A549 (cell line): ENCODE measurements around the gene AQR. TPM values are rescaled to one million over a fixed set of nuclear protein-coding genes. Genes with fewer than 3 reads are reported as not detected.

Experiments used
- ATAC-seq, 2 experiments: fragments of 200-7000 bp in 1 of 2; fragments of >200 bp in 1 of 2; cut with Nextera tagmentation in 1 of 2; cut with Tn5 transposase in 1 of 2; 3 replicates each; pipeline versions ENCODE4 v1.8.0 to v1.9.1; 2018 to 2020; ENCODE audit warnings: mild to moderate bottlenecking in 1 of 2, moderate library complexity in 1 of 2
- CTCF ChIA-PET: fragments of 300-600 bp; sonication (Branson Sonifier 250); formaldehyde crosslinking; extraction: SDS; loops from one replicate; lab custom pipeline; 2021; ENCODE audit warnings: antibody characterized with exemption, inconsistent platforms; lab: Yijun Ruan, JAX
- POLR2A ChIA-PET: fragments of 350-600 bp; formaldehyde crosslinking; extraction: SDS; loops from one replicate; lab custom pipeline; 2021; ENCODE audit warnings: antibody characterized with exemption, inconsistent platforms; lab: Yijun Ruan, JAX
- DNase-seq, 2 experiments: peaks; one replicate each; pipeline versions ENCODE4 v3.0.0 to v3.0.0-alpha.2; 2011 to 2016; ENCODE audit warnings: low read depth in 1 of 2, low spot score in 1 of 2
- FAIRE-seq: peaks from 2 replicates; lab custom pipeline; 2011; peaks lifted over from hg19 to GRCh38; lab: Jason Lieb, UNC
- H3K27ac ChIP-seq, 2 experiments: fragments of >200 bp; sonication (Bioruptor Twin); formaldehyde crosslinking; 3 replicates each; pipeline ENCODE4 v1.5.1; 2016 to 2017
- H3K4me1 ChIP-seq: fragments of >200 bp; sonication (Bioruptor Twin); formaldehyde crosslinking; 3 replicates; pipeline ENCODE4 v1.6.1; 2016
- H3K4me2 ChIP-seq: fragments of >200 bp; sonication (Bioruptor Twin); formaldehyde crosslinking; 3 replicates; pipeline ENCODE4 v1.6.1; 2016
- H3K4me3 ChIP-seq: fragments of >200 bp; sonication (Bioruptor Twin); formaldehyde crosslinking; 3 replicates; pipeline ENCODE4 v1.5.1; 2016
- H3K9me3 ChIP-seq: fragments of >200 bp; sonication (Bioruptor Twin); formaldehyde crosslinking; 3 replicates; pipeline ENCODE4 v1.6.1; 2016
- CBX2 ChIP-seq: fragments of 200-600 bp; sonication (generic); IDR thresholded peaks from 2 replicates; pipeline ENCODE4 v1.6.1; 2016; ENCODE audit warnings: low read depth, mild to moderate bottlenecking, borderline replicate concordance
- CHD4 ChIP-seq: fragments of 200-600 bp; sonication (generic); IDR thresholded peaks from 2 replicates; pipeline ENCODE4 v1.6.1; 2016; ENCODE audit warnings: antibody characterized with exemption, mild to moderate bottlenecking, borderline replicate concordance
- CTCF ChIP-seq: fragments of >200 bp; sonication (Bioruptor Twin); formaldehyde crosslinking; IDR thresholded peaks from 3 replicates; pipeline ENCODE4 v1.5.1; 2016
- E2F6 ChIP-seq: IDR thresholded peaks from 2 replicates; pipeline ENCODE4 v1.6.1; 2012; ENCODE audit warnings: low read depth, borderline replicate concordance
- FOSL2 ChIP-seq, 2 experiments: fragments of 450-650 bp in 1 of 2; fragments of >200 bp in 1 of 2; sonication (Bioruptor Twin) in 1 of 2; formaldehyde crosslinking; IDR thresholded peaks; 2 replicates each; pipeline versions ENCODE4 v1.5.0 to v1.6.1; 2016 to 2020; ENCODE audit warnings: mild to moderate bottlenecking in 1 of 2, moderate library complexity in 1 of 2
- HDAC2 ChIP-seq: fragments of 200-600 bp; sonication (generic); IDR thresholded peaks from 2 replicates; pipeline ENCODE4 v1.6.1; 2016
- HES2 ChIP-seq: fragments of >200 bp; sonication (Bioruptor Twin); formaldehyde crosslinking; IDR thresholded peaks from 2 replicates; pipeline ENCODE4 v1.6.1; 2016
- HEYL ChIP-seq: fragments of 250-450 bp; sonication (Bioruptor Pico); IDR thresholded peaks from 2 replicates; pipeline ENCODE4 v1.8.0; 2021; ENCODE audit warnings: mild to moderate bottlenecking, moderate library complexity
- HOXB5 ChIP-seq: fragments of 250-450 bp; sonication (Bioruptor Pico); IDR thresholded peaks from 2 replicates; pipeline ENCODE4 v1.5.0; 2020; ENCODE audit warnings: mild to moderate bottlenecking, moderate library complexity
- JUN ChIP-seq, 2 experiments: fragments of >200 bp; sonication (Bioruptor Twin); formaldehyde crosslinking; IDR thresholded peaks; 2 replicates in 1 of 2; 3 replicates in 1 of 2; pipeline ENCODE4 v1.6.1; 2016 to 2017
- KDM1A ChIP-seq: fragments of 200-600 bp; sonication (generic); IDR thresholded peaks from 2 replicates; pipeline ENCODE4 v1.6.1; 2016; ENCODE audit warnings: low read depth, mild to moderate bottlenecking
- MAFK ChIP-seq: fragments of 450-650 bp; IDR thresholded peaks from 2 replicates; pipeline ENCODE4 v1.6.1; 2014; ENCODE audit not compliant: partially characterized antibody
- MAZ ChIP-seq: fragments of 150-350 bp; IDR thresholded peaks from 2 replicates; pipeline ENCODE4 v1.6.1; 2014; ENCODE audit warnings: antibody characterized with exemption, low read depth, low read length, borderline replicate concordance
- MYC ChIP-seq: IDR thresholded peaks from 2 replicates; pipeline ENCODE4 v1.6.1; 2012; ENCODE audit warnings: mild to moderate bottlenecking, inconsistent platforms, low read length, improper control_type of control experiment, borderline replicate concordance
- NPAS2 ChIP-seq: fragments of 250-450 bp; sonication (Bioruptor Pico); IDR thresholded peaks from 2 replicates; pipeline ENCODE4 v1.8.0; 2022; ENCODE audit warnings: mild to moderate bottlenecking, moderate library complexity, borderline replicate concordance
- PBX3 ChIP-seq: IDR thresholded peaks from 2 replicates; pipeline ENCODE4 v1.6.1; 2012
- RFX5 ChIP-seq: fragments of 450-650 bp; IDR thresholded peaks from 2 replicates; pipeline ENCODE4 v1.7.1; 2014; ENCODE audit warnings: antibody characterized with exemption, mild to moderate bottlenecking, moderate library complexity
- SMC3 ChIP-seq: fragments of >200 bp; sonication (Bioruptor Twin); formaldehyde crosslinking; IDR thresholded peaks from 3 replicates; pipeline ENCODE4 v1.6.1; 2018; ENCODE audit warnings: inconsistent platforms
- TP53 ChIP-seq: fragments of 250-450 bp; sonication (Bioruptor Pico); IDR thresholded peaks from 2 replicates; pipeline ENCODE4 v1.5.0; 2021; ENCODE audit warnings: mild to moderate bottlenecking, moderate library complexity
- USF2 ChIP-seq: fragments of 450-650 bp; IDR thresholded peaks from 2 replicates; pipeline ENCODE4 v1.6.1; 2014; ENCODE audit warnings: antibody characterized with exemption
- ZNF302 ChIP-seq: fragments of 250-450 bp; sonication (Bioruptor Pico); IDR thresholded peaks from 2 replicates; pipeline ENCODE4 v1.9.0; 2021; ENCODE audit warnings: inconsistent platforms, mild to moderate bottlenecking, moderate library complexity
- ZSCAN20 ChIP-seq: fragments of 250-450 bp; sonication (Bioruptor Pico); IDR thresholded peaks from 2 replicates; pipeline ENCODE4 v1.8.0; 2022; ENCODE audit warnings: mild to moderate bottlenecking, moderate library complexity
- WGBS: methylation state at CpG from one replicate; pipeline ENCODE4 v1.1.6; 2017; ENCODE audit errors: missing lambda C conversion rate; 5-methylcytosine and 5-hydroxymethylcytosine counted together
- polyA plus RNA-seq, 4 experiments: library from polyadenylated mRNA; depleted of rRNA in 3 of 4; stranded (reverse); fragments of >200 nt; fragmentation: RNase III in 1 of 4; extraction: RNeasy Plus Mini Kit Qiagen cat#74134 plus additional on column Dnase treatment in 1 of 4; gene quantifications; 2 replicates in 3 of 4; 3 replicates in 1 of 4; pipeline ENCODE4 v1.2.3, GENCODE V29; 2011 to 2017

Gene AQR
- polyA plus RNA-seq, 2 of the 4 experiments (the other 2 are of a cell fraction) = 22.3 to 58.5 TPM

GRCh38 chr15:34953851-34954250, 15.7 kb downstream of the AQR start:
- no peak overlapping the region for H3K4me2 ChIP-seq
- FAIRE-seq (no peak), DNase-seq (no peak), ATAC-seq (no peak)
- H3K9me3 ChIP-seq = no peaks in the 10 kb centered on the region
- WGBS = 93% methylated on average over 8 of the region's 8 CpGs
- ChIA-PET POLR2A (interaction anchor here (1.6 kb wide), 1 partner anchor 34 kb away, joined by 3 read pairs; the partner anchor contains the start of gene ZNF770), CTCF (interaction anchor here (0.7 to 2.4 kb wide), 9 partner anchors 8 to 246 kb away, joined by 3 to 7 read pairs (median 3); partner anchors contain the start of gene AQR)
- TF ChIP-seq ZNF302 (CRISPR knock-in tag) (no peak), PBX3 (no peak), TP53 (CRISPR knock-in tag) (no peak), SMC3 (no peak), HDAC2 (no peak)
- no peaks in the 10 kb centered on the region for H3K4me1 ChIP-seq
- no peak overlapping the region for H3K4me3 ChIP-seq
- no peak overlapping the region for H3K27ac ChIP-seq

- TF ChIP-seq HES2 = no peak
- TF ChIP-seq HEYL (CRISPR knock-in tag) = no peak
- no peak for TF ChIP-seq NPAS2 (CRISPR knock-in tag)
- TF ChIP-seq MYC = no peak
- no peak for TF ChIP-seq MAFK
- TF ChIP-seq TP53 (CRISPR knock-in tag) = no peak
- TF ChIP-seq KDM1A = no peak
- no peak for TF ChIP-seq RFX5
- TF ChIP-seq E2F6 = no peak
- no peak for TF ChIP-seq HDAC2
- TF ChIP-seq CHD4 = no peak
- TF ChIP-seq JUN (IDR thresholded peaks at IDR 0.05) = no peak
- ATAC-seq (no peak), DNase-seq (no peak), FAIRE-seq (no peak)
- Histone ChIP-seq H3K4me2 (no peak overlapping the region), H3K4me1 (no peaks in the 10 kb centered on the region), H3K4me3 (no peak overlapping the region), H3K9me3 (no peaks in the 10 kb centered on the region), H3K27ac (no peak overlapping the region)
- CTCF ChIA-PET = interaction anchor here (1.5 kb wide), 1 partner anchor 18 kb away, joined by 6 read pairs; the partner anchor contains the start of gene AQR
- POLR2A ChIA-PET = interaction anchor here (1.0 to 2.0 kb wide), 2 partner anchors 17 to 36 kb away, joined by 3 to 9 read pairs; partner anchors contain the start of genes AQR and ZNF770
These were observed 17.1 kb downstream of the AQR start for GRCh38 chr15:34952481-34952880.

GRCh38 chr15:34951993-34952392, 17.5 kb downstream of the AQR start:
- no peak overlapping the region for H3K27ac ChIP-seq
- FAIRE-seq = no peak
- DNase-seq = no peak
- POLR2A ChIA-PET = interaction anchor here (1.0 to 2.0 kb wide), 2 partner anchors 17 to 36 kb away, joined by 3 to 9 read pairs; partner anchors contain the start of genes AQR and ZNF770
- CTCF ChIA-PET = interaction anchor here (1.5 kb wide), 1 partner anchor 18 kb away, joined by 6 read pairs; the partner anchor contains the start of gene AQR
- H3K4me1 ChIP-seq = no peaks in the 10 kb centered on the region
- no peak overlapping the region for H3K4me2 ChIP-seq
- no peak for TF ChIP-seq USF2
- no peak for TF ChIP-seq ZSCAN20 (CRISPR knock-in tag)
- TF ChIP-seq CTCF = no peak
- TF ChIP-seq CBX2 = no peak
- no peak for TF ChIP-seq HOXB5
- TF ChIP-seq FOSL2 (IDR thresholded peaks at IDR 0.05) = no peak
- TF ChIP-seq FOSL2 (CRISPR knock-in tag; IDR thresholded peaks at IDR 0.05) = no peak
- no peak for TF ChIP-seq PBX3
- no peak for TF ChIP-seq MAZ
- no peak for ATAC-seq
- 68% methylated on average over 1 of the region's 1 CpG for WGBS
- no peak overlapping the region for H3K4me3 ChIP-seq
- no peaks in the 10 kb centered on the region for H3K9me3 ChIP-seq
